ENCODE results near the gene IFITM2. TPM values are rescaled to one million over a fixed set of nuclear protein-coding genes. Genes with fewer than 3 reads are reported as not detected.
A peak's percentile ranks its signal among the peaks of the same experiment; 100 is the strongest.

Gene IFITM2
- total RNA-seq, 6 experiments from 2014 or later: 157 to 624 (median 390) TPM

GRCh38 chr11:297051-297585, 10.5 kb upstream of the IFITM2 start:
- Histone ChIP-seq H3K4me3 (no peak overlapping the region), H3K9me3 (no peaks in the 10 kb centered on the region), H3K27me3 (no peaks in the 10 kb centered on the region), H3K36me3 (no peaks in the 10 kb centered on the region), H3K27ac (no peak overlapping the region), H3K4me1 (no peaks in the 10 kb centered on the region)
- WGBS (ENCODE audit: insufficient coverage, low coverage, low lambda C conversion rate, missing lambda C conversion rate): 80% methylated on average over 4 of the region's 13 CpGs
- DNase-seq (peak in 1 of 3 donors; percentile 47), ATAC-seq (peak in 2 of 4 donors; percentile 1 to 4)
- intact Hi-C loops (cut with DNase I): no loop called here
- TF ChIP-seq POLR2A (IDR thresholded peaks at IDR 0.05) (no peak), CTCF (IDR thresholded peaks at IDR 0.05) (no peak)

- 60% methylated on average over 11 of the region's 26 CpGs for WGBS (ENCODE audit: insufficient coverage, low coverage, low lambda C conversion rate, missing lambda C conversion rate)
- intact Hi-C loops (cut with DNase I): no loop called here
- TF ChIP-seq CTCF (IDR thresholded peaks at IDR 0.05) (no peak), POLR2A (IDR thresholded peaks at IDR 0.05) (no peak)
- Histone ChIP-seq H3K9me3 (no peaks in the 10 kb centered on the region), H3K4me3 (no peak overlapping the region), H3K27me3 (no peaks in the 10 kb centered on the region), H3K4me1 (no peaks in the 10 kb centered on the region), H3K36me3 (no peaks in the 10 kb centered on the region), H3K27ac (no peak overlapping the region)
- ATAC-seq (peak in 3 of 4 donors; percentile 14 to 34 (median 30)), DNase-seq (peak; percentile 18 to 50 (median 38))
Observed at GRCh38 chr11:297586-298405, 9.8 kb upstream of the IFITM2 start.

GRCh38 chr11:298406-299065, 9.1 kb upstream of the IFITM2 start:
- peak; percentile 29 to 53 (median 49) for DNase-seq
- Histone ChIP-seq H3K9me3 (no peaks in the 10 kb centered on the region), H3K36me3 (no peaks in the 10 kb centered on the region), H3K4me3 (no peak overlapping the region), H3K27ac (no peak overlapping the region), H3K27me3 (no peaks in the 10 kb centered on the region), H3K4me1 (no peaks in the 10 kb centered on the region)
- intact Hi-C loops (cut with DNase I): no loop called here
- WGBS (ENCODE audit: insufficient coverage, low coverage, low lambda C conversion rate, missing lambda C conversion rate): no CpG with 5 or more reads among the region's 15 CpGs
- ATAC-seq: peak; percentile 7 to 47 (median 30)
- TF ChIP-seq CTCF (IDR thresholded peaks at IDR 0.05) (no peak), POLR2A (IDR thresholded peaks at IDR 0.05) (no peak)

- H3K27me3 ChIP-seq: no peaks in the 10 kb centered on the region
- no peak within 1 kb of the TSS for H3K27ac ChIP-seq
- DNase-seq: peak in 2 of 3 donors; percentile 22 to 48
- H3K36me3 ChIP-seq: no peaks in the 10 kb centered on the region
- no peak within 1 kb of the TSS for H3K4me3 ChIP-seq
- no peak for ATAC-seq
- 19% methylated on average over 3 of the region's 40 CpGs for WGBS (ENCODE audit: insufficient coverage, low coverage, low lambda C conversion rate, missing lambda C conversion rate)
- H3K4me1 ChIP-seq: no peaks in the 10 kb centered on the region
- TF ChIP-seq POLR2A (IDR thresholded peaks at IDR 0.05): no peak
- no peak for TF ChIP-seq CTCF (IDR thresholded peaks at IDR 0.05)
- no peaks in the 10 kb centered on the region for H3K9me3 ChIP-seq
- intact Hi-C loops (cut with DNase I): no loop called here
Observed at GRCh38 chr11:299081-299891, 8.3 kb upstream of the IFITM2 start, which contains the start of gene IFITM5. IFITM5 (minus strand) TSS chr11:299526; CDS start chr11:299490, 36 bp downstream.

Measured in right lobe of liver (tissue), 6 donors.